Fibroblast of lung (primary cell): ENCODE measurements around the gene FRY.

Source experiments
- EZH2 ChIP-seq: IDR thresholded peaks from 2 replicates; pipeline ENCODE4 v1.5.1; 2012; ENCODE audit warnings: low read length, control low read depth, mild to moderate bottlenecking; ENCODE audit errors: missing control alignments
- TF ChIP-seq, protein P1 (sequence below), 2 donors: IDR thresholded peaks in 1 of 2; conservative IDR thresholded peaks in 1 of 2; 1 replicate in 1 of 2; 2 replicates in 1 of 2; pipeline ENCODE4 v1.5.1; 2011 to 2012; ENCODE audit warnings: low read length in 2 of 2, control low read depth in 1 of 2, inconsistent platforms in 1 of 2, low read depth in 1 of 2, mild to moderate bottlenecking in 1 of 2

DNA sequence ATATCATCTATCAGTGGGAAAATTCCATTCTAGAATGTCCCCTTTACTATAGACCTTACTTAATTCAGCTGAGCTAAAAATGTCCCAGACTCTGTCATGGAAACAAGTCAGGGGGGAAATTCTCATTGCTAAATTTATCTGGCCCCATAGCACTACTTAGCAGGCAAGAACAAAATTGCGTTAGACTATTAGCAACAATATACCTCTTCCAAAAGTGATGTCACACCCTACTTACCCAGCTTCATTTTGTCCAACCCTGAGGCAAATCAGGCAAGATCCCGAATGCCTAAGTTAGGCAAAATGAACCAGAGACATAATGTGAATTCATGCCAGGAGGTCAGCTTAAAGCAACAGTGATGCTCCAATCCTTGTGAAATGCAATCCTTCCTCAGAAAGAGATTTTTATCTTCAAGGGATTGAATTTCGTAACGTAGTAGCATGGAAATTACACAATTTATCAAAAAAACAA, 93.7 kb downstream of the FRY start:
- TF ChIP-seq, protein P1, sequence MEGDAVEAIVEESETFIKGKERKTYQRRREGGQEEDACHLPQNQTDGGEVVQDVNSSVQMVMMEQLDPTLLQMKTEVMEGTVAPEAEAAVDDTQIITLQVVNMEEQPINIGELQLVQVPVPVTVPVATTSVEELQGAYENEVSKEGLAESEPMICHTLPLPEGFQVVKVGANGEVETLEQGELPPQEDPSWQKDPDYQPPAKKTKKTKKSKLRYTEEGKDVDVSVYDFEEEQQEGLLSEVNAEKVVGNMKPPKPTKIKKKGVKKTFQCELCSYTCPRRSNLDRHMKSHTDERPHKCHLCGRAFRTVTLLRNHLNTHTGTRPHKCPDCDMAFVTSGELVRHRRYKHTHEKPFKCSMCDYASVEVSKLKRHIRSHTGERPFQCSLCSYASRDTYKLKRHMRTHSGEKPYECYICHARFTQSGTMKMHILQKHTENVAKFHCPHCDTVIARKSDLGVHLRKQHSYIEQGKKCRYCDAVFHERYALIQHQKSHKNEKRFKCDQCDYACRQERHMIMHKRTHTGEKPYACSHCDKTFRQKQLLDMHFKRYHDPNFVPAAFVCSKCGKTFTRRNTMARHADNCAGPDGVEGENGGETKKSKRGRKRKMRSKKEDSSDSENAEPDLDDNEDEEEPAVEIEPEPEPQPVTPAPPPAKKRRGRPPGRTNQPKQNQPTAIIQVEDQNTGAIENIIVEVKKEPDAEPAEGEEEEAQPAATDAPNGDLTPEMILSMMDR (conservative IDR thresholded peaks at IDR 0.05 in 1 of 2, IDR thresholded peaks at IDR 0.05 in 1 of 2; ENCODE audit: low read depth in 1 of 2, low read length in 2 of 2), result no peak
- TF ChIP-seq EZH2, result no peak
